Measurements from ENCODE around the gene PES1. TPM values are rescaled to one million over a fixed set of nuclear protein-coding genes. Genes with fewer than 3 reads are reported as not detected.
A peak's percentile ranks its signal among the peaks of the same experiment; 100 is the strongest.

PES1 gene
- total RNA-seq, 4 donors from 2014 or later, result 36.6 to 62.4 (median 47.9) TPM

GRCh38 chr22:30609260-30610185 is 17.8 kb upstream of the PES1 start:
- TF ChIP-seq CTCF (IDR thresholded peaks at IDR 0.05) (no peak), POLR2A (IDR thresholded peaks at IDR 0.05) (no peak)
- WGBS, 2 donors, result 68 to 73% methylated on average over 17 of the region's 17 CpGs
- Histone ChIP-seq H3K9me3 (no peaks in the 10 kb centered on the region), H3K27ac (peak overlapping the region in 2 of 3 donors; percentile 24 to 51), H3K4me3 (replicated peaks in 1 of 3) (no peak overlapping the region), H3K36me3 (peaks cover 3 to 7% of the 10 kb centered on the region in 2 donors), H3K27me3 (no peaks in the 10 kb centered on the region), H3K4me1 (peaks cover 19% of the 10 kb centered on the region in 2 donors)
- DNase-seq, result peak in 1 of 2 donors; percentile 9
- intact Hi-C loops (cut with DNase I), result no loop called here

- Histone ChIP-seq H3K9me3 (no peaks in the 10 kb centered on the region), H3K27ac (peak overlapping the region in 2 of 3 donors; percentile 6 to 85), H3K4me3 (replicated peaks in 1 of 3) (no peak overlapping the region), H3K36me3 (peaks cover 0 to 3% of the 10 kb centered on the region in 2 donors), H3K27me3 (no peaks in the 10 kb centered on the region), H3K4me1 (peaks cover 19% of the 10 kb centered on the region in 2 donors)
- TF ChIP-seq POLR2A (IDR thresholded peaks at IDR 0.05) (no peak), CTCF (IDR thresholded peaks at IDR 0.05) (no peak)
- 72 to 80% methylated on average over 7 of the region's 7 CpGs for WGBS, 2 donors
- DNase-seq, result no peak
- intact Hi-C loops (cut with DNase I), result no loop called here
These were observed 16.2 kb upstream of the PES1 start for GRCh38 chr22:30607939-30608338.

- H3K27ac ChIP-seq, result peak overlapping the region; percentile 58 to 85 (median 77)
- H3K27me3 ChIP-seq, result no peaks in the 10 kb centered on the region
- H3K4me1 ChIP-seq, result peaks cover 19% of the 10 kb centered on the region in 2 donors
- 80 to 82% methylated on average over 7 of the region's 7 CpGs for WGBS, 2 donors
- H3K9me3 ChIP-seq, result no peaks in the 10 kb centered on the region
- no peak for TF ChIP-seq POLR2A (IDR thresholded peaks at IDR 0.05)
- TF ChIP-seq CTCF (IDR thresholded peaks at IDR 0.05), result no peak
- H3K4me3 ChIP-seq (replicated peaks in 1 of 3), result peak overlapping the region in 2 of 3 donors; percentile 30 to 36
- intact Hi-C loops (cut with DNase I), result no loop called here
- DNase-seq, result no peak
- no peaks in the 10 kb centered on the region for H3K36me3 ChIP-seq
These were observed 15.7 kb upstream of the PES1 start for GRCh38 chr22:30607300-30607930.

GRCh38 chr22:30606455-30607299 is 15.0 kb upstream of the PES1 start, which contains the start of gene TCN2:
Gene TCN2 (plus strand): TSS chr22:30607174. CDS start chr22:30607332, 158 bp downstream.
- intact Hi-C loops (cut with DNase I), result no loop called here
- Histone ChIP-seq H3K4me1 (peaks cover 19% of the 10 kb centered on the region in 2 donors), H3K4me3 (replicated peaks in 1 of 3) (peak within 1 kb of the TSS in 2 of 3 donors; percentile 30 to 36), H3K27me3 (no peaks in the 10 kb centered on the region), H3K9me3 (no peaks in the 10 kb centered on the region), H3K36me3 (no peaks in the 10 kb centered on the region), H3K27ac (peak within 1 kb of the TSS; percentile 58 to 85 (median 77))
- TF ChIP-seq CTCF (IDR thresholded peaks at IDR 0.05) (no peak), POLR2A (IDR thresholded peaks at IDR 0.05) (peak in 1 of 2 donors; percentile 39)
- DNase-seq, result peak; percentile 78 to 81
- WGBS, 2 donors, result 1 to 2% methylated on average over 22 to 24 of the region's 24 CpGs
